ENCODE data around the gene ATP1A1.

Gene ATP1A1

DNA sequence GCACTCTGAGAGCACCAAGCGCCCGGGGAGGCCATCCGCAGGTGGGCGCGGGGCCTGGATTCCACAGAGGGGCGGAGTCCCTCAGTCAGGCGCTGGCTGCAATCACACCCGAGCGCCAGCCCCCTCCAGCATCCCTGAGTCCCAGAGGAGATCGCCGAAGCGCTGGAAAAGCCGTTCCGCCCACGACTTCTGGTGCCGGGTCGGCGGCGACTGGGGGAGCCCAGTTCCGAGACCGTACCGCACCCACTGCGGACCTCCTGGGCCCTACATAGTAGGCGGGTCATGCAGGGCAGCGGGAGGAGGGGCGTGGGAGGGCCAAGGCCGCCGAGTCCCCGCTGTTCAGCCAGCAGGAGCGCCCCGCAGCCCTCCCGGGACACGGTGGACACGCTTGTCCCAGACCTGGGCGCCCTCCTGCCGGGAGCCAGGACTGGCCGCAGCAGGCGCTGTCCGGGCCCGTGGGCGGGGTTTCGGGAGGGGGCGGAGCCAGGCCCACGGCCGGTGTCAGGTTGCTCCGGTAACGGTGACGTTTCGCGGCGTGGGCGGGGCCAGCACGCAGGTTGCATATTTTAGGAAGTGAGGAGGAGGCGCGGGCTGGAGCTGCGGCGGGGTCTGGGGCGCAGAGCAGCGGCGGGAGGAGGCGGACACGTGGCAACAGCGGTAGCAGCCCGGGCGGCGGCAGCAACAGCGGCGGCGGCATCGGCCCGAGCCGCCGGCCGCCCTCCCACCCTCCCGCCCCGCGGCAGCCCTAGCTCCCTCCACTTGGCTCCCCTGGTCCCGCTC, at the start of gene ATP1A1:
Gene ATP1A1, plus strand, starts transcription at position 594 of the 780 bp plus-strand sequence. CDS start 268 bp downstream, outside the sequence.
- DNase-seq = peak; percentile 97 to 98

DNA sequence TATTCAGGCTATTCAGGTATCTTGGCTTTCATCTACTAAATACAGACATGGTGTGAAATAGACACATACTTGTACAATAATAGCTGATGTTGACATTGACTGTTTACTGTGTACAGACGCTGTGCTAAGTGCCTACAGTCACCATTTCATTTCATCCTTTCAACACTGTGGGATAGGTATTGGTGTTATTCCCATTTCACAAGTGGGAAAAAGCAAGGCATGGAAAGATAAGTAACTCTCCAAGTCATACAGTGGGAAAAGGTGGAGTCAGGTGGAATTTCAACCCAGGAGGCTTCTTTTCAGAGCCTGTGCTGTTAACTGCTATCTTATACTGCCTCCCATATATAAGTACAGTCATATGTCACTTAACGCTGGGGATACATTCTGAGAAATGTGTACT, 49.6 kb upstream of the ATP1A1 start:
- no peak for DNase-seq

DNA sequence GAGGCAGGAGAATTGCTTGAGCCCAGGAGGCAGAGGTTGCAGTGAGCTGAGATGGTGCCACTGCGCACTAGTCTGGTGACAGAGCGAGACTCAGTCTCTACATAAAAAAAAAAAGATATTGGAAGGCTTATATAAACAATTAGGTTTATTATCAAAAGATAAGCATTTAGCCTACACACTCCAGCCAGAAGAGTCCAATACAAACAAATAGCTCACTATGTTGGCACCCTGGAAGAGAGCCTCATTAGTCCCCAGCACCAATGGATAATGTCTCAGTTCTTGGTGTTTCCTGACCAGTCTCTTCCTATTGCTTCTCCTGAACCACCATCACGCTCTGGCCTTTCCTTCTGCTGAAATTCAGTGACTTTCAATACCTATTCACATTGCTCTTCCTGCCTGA, 48.6 kb upstream of the ATP1A1 start:
- DNase-seq = no peak

DNA sequence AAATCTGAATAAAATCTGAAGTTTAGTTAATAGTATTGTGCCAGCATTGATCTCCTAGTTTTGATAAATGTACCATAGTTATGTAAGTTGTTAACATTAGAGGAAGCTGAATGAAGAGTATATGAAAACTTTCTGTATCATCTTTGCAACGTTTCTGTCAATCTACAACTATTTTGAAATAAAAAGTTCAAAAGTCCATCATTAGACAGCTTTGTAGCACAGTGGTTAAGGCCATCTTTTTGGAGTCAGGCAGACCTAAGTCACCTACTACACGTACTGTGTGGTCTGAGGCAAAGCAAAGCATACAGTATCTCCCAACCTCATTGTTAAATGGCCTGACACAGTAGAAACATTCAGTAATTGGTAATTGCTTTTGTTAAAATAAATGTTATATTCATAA, 47.9 kb upstream of the ATP1A1 start:
- DNase-seq = no peak

DNA sequence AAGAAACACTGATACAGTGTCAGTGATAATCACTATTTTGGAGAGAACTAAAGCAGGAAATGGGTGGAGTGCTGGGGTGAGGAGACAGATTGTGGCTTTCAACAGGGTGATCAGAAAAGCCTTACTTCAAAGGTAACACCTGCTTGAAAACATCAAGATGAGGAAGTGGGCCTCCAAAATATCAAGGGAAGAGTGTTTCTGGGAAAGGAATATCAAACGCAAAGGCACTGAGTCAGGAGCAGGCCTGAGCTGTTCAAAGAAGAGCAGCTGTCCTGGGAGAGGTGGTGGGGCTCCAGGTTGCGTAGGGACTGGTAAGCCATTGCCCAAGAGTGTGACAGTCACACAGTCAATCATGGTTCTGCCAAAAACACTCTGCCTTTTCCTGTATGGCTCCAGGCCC, 47.1 kb upstream of the ATP1A1 start:
- peak; percentile 53 for DNase-seq

DNA sequence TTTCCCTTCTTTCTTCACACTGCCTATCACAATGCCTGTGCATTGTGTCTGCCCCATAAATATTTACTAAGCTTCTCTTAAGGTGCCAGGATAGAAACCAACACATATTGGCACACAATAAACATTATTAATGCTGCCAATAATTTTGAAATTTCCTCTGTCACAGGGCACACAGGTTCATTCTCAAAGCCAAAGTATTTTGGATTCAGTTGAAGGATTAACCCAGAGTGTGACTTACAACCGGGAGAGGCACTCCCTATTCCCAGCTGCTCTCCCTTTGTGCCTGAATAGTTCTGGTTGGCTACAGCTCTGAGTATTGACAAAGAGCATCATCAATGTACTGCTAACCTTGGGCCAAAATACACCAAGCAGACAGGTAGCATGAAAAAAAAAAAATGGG, 46.6 kb upstream of the ATP1A1 start:
- no peak for DNase-seq

DNA sequence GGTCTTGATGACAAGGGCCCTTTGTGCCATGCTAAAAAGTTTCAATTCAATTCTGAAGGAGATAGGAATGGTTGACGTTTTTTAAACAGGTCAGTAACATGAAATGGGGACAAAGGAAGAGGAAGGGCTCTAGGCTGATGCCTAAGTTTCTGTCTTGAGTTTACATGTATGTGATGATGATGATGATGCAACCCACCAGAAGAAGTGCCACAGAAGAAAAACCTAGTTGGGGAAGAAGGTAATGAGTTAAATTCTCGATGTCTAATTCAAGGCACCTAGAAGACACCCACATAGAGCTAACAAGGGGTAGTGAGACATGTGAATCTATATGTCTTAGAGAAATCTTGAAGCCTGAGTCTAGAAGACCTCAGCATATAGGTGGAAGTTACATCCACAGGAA, 44.4 kb upstream of the ATP1A1 start:
- no peak for DNase-seq

DNA sequence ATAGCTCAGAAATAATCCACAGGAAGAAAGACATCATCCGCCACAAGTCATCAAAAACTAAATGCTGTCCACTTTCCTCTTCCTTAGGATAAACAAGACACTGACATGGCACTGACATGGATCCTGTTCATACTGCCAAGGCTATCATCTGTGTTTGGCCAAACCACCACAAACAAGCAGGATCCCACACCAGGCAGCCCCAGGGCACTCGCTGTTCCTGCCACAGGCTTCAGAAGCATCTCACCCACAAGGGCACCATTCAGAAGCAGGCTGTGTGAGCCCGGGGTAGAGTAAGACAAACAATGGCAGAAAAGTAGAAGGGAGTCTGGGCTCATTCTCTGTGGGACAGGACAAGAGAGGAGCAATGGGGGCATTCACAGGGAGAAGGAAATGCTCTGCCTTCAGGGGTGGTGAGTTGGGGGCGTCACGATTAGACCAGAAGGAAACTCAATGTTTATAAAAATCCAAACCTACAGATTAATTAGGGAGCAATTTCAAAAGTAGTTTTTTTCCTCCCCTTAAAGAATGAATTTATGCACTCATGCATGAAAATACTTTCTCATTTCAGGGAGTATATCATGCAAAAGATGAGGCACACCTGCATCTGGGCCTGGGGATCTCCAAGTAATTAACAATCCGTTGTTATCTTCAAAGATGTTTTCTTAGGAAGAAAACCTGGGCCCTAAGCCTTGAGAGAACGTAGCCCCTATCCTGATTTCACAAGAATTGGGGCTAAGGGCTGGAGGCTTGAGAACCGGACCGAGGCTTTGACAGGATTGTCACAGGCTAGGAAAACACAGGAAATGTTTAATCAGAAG, 43.3 kb upstream of the ATP1A1 start:
- no peak for DNase-seq

DNA sequence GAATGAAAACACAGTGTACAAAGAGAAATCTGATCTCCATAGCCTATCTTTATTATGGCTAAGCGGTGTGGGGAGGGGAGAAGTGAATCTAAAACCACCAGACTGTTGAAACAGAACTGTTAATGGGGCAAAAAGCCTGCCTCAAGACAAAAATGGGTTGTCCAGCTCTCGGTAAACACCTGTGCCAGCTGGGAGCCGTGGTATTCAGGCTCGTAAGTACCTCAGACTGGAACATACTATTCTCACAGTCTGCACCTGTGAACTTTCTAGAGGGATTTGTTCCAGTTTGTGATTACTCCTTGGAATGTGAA, 42.7 kb upstream of the ATP1A1 start:
- no peak for DNase-seq

DNA sequence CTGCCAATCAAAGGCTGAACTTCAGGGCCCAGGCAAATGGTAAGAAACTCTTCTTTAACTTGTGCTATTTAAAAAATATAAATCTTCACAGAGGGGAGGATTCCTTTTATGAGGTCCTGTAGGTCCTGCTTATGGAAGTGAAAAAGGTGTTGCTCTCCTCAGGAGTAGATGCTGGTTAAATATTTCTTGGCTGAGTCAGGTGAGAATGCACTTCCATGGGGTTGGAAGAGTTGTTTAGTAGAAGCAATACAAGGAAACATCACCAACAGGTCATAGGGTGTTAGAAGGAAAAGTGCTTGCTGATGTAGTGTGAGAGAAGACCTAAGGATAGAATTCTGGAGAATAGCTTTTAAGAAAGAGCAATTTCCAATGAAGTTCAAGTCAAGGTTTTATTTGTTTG, 42.2 kb upstream of the ATP1A1 start:
- DNase-seq = no peak

DNA sequence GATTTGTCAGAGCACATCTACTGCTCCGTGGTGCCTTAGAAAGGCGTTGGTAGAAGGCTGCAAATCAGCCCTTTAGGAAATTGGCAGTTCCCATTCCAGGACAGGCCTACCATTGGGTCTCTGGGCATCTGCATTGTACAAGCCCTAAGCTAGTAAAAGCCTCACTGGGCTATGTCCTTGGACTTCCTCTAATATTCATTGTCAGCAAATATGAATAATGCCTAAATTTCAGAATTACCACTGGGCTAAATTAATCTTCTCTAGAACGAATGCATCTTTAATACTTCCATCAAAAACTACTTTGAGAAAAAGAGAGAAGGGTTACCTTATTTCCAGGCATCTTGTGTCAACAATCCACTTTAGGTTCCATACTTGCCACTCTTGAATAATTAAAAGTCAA, 41.5 kb upstream of the ATP1A1 start:
- no peak for DNase-seq

DNA sequence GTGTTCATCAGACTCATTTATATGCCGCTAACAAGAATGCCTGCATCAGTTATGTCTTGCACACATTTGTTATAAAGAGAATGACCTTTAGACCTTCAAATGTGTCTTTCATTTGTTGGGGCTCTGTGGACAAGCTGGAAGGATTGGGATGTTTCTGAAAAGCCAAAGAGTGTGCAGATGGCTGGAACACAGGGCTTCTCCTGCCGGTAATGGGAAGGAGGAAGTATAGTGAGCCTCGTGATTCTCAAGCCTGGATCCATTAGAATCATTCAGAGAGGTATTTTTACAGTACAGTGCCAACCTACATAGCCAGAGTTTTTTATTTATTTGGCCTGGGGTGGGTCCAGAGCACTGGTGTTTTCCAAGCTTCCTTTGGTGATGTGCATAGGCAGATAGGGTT, 40.6 kb upstream of the ATP1A1 start:
- no peak for DNase-seq

DNA sequence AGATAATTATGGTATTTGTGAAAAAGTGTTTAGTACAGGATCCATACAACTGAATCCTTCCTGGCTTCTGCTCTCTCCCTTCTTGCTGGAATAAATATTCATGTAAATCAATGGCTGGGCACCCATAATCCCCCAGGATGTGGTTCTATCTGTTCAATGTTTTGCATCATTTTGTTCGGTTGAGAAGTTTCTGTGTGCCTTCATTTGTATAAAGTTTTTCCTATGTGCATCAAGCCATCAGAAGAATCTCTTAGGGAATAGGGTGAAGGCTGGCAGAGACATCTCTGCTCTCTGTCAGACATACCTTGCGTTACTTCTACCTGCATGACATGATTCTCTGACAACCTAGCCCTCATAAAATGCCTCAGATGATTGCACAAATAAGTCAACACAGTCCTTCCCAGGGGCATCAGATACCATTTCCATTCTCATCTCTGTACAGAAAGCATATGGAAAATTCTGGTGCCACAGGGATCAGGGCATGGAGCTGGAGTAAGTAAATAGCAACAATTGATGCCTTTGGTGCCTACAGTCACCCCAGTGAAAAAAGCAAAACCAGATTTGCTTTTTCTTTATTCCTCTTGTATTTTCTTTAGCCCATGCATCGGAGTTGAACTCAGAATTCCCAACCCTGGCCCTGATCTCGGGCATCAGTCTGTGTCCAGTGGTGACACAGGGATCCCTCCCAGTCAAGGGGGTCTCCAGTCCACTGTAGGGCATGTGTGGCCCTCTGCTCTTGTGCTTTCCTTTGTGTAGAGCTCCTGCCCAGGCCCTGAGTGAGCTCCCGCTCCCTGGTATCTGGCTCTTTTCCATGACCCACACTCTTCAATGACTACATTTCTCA, 39.7 kb upstream of the ATP1A1 start:
- no peak for DNase-seq

DNA sequence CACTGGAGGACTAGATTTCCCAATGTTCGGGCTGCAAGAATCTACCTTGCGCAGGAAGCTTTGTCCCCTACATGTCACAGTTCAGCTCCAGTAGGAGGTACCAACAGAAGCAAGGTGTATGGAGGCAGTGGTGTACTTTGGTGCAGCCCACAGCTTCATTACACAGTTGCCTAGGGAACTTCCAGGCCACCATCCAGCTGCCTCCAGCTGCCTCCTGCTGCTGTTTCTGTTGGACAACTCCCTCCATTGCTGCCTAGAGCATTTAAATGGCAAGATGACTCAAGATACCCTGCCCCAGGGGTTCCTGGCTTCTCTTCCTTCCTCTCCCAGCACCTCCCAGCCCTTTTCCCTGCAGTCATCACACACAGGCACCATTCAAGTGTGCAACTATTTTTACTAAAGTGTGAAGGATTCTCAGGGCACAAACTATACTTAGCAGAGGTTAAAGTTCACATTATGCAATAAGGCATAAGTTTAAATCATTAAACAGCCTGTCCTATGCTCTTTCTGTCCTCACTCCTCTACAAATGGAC, 39.0 kb upstream of the ATP1A1 start:
- no peak for DNase-seq

DNA sequence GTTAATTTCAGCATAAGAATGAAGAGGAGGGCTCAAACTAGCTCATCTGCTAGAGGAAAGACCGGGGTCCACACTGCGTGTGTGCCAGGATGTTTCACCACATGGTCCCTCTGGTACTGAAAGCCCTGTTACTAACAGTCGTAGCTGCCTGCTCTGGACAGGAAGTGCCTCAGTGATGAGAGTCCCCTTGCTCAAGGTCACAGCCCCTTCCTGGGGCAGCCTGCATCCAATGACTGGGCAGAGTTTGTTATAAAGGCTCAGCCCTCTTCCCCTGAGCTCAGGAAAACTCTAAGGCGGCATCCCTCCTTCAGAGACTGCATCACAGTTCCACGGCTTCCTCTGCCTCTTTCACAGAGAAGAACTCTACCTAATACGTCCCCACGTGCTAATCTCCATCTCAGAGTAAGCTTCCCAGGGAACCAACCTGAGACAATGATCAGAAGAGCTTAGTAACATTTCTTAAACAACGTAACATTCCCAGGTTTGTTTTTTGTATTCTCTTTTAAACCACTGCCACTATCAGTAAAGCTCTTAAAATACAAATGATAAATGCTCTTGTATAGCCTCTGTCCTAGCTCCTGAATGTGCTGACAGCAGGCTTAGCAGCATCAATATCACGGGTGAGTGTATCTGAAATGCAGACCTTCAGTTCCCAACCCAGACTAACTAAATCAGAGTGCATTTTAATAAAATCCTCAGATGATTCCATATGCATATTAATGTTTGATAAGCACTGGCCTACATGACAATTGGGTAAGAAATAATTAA, 38.0 kb upstream of the ATP1A1 start:
- no peak for DNase-seq

DNA sequence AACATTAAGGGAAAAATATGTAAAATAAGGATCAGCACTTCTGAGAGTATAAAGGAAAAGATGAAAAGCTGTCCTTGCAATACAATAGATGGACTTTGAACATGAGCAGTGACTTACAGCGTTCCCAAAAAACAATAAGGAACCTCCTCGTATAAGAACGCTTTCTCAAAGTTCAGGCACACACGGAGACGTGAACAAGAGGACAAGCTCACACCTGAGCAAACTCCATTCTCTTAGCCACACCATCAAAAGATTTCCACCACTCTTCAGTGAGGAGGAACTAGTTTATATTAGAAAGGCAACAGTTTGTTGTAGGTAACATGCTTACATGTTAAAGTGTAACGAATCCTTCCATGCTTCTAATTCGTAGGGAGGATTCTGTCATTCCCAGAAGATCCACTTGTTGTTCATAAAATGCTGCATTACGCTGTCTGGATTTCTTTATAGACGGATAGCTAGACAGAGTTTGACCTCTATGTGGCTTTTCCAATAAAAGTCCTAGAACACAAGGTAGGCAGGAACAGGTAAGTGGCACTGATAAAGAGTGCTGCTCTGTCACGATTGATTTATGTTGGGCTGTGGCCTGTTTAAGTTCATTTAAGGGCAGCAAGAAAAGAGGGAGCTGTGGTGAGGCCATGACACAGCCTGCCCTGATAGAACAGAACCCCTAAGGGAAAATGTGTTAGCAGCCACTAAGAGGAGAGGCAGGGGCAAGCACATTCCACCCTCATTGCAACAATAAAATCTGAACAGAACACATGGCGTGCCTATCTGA, 37.0 kb upstream of the ATP1A1 start:
- DNase-seq = no peak

DNA sequence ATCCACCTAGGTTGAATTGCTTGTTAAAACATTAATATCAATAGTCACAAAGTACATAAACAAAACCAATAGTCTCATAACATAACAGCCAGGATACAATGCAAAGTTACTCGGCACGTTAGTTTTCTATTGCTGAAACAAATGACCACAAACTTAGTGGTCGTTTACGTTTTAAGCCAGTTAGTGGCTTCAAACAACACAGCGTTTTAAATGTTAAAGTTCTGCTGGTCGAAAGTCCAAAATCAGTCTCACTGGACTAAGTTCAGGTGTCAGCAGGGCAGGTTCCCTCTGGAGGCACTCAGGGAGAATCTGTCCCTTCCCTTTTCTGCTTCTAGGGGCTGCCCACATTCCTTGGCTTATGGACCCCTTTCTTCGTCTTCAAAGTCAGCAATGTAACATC, 35.6 kb upstream of the ATP1A1 start:
- no peak for DNase-seq

DNA sequence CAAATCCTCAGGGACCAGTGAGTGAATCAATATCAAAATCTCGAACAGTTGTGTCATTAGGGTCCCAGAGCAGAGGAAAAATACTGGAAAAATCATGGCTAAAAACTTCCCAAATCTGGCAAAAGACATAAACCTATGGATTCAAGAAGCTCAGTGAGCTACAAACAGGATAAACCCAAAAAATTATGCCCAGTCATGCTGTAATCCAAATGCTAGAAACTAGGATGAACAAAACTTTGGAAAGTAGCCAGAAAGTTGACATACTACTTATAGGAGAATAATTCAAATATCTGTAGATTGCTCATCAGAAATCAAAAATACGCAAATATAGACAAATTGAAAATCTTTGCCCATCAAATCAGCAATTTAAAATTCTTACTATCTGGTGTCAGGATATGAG, 34.6 kb upstream of the ATP1A1 start:
- no peak for DNase-seq

DNA sequence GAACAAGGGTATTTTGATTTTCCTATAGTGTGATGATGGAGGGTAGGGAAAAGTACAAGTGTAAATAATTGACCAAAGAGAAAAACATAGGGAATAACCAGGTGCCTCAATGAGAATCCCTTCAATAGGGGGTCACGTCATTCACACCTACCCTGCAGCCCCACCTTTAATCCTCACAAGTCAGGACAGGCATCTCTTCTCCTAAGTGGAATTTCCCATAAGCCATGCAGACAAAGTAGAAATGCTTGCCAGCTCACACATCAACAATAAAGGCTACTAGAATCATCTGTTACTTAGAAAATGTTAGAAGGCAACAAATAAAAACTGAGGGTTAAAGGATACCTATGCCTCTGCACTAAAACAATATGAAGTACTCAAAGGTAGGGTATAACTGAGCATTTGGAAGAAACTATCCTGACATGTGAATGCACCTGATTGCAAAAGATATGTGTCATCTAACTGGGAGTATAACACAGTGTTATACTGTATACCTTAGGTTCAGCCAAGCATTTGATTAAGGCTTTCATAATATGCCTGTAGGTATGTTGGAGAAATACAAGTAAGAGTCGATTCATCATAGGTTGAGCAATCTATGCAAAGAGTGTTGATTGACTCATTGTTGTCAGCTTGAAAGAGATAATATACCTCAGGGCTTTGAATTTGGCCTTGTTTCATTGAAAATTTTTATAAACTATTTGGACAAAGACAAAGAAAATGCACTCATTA, 32.4 kb upstream of the ATP1A1 start:
- no peak for DNase-seq

DNA sequence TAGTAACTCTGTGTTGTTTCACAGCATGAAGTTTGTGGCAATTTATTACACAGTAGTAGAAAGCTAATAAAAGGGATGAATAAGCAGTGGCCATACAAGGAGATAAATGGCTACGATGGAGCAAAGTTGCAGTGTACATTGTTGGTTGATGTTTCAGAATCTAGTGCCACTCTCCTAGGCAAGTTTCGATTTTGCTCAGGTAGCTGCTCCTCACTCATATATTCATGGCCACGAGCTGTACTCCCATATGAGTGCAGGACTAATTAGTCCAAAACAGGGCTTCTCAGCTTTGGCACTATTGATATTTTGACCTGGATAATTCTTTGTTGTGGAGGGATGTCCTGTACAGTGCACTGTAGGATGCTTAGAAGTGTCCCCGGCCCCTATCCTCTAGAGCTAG, 30.0 kb upstream of the ATP1A1 start:
- no peak for DNase-seq

DNA sequence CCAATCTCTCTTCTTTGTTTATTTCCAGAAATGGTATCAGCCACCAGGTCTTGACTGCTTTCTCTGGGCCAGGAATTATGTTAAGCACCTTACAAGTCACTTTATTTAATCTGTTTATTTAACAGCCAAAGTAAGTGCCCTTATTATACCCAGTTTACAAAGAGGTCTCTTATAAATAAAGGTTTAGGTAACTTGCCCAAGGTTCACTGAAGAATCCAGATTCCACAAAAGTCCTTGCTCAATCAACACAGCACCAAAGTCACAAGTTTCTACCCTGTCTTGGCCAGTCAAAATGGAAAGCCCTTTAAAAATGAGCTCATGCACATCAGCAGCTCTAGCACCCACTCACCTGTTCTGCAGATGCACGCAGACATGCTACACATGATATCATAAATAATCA, 28.0 kb upstream of the ATP1A1 start:
- no peak for DNase-seq
